ENCODE data around the gene TRMT1.

The TRMT1 gene

DNA sequence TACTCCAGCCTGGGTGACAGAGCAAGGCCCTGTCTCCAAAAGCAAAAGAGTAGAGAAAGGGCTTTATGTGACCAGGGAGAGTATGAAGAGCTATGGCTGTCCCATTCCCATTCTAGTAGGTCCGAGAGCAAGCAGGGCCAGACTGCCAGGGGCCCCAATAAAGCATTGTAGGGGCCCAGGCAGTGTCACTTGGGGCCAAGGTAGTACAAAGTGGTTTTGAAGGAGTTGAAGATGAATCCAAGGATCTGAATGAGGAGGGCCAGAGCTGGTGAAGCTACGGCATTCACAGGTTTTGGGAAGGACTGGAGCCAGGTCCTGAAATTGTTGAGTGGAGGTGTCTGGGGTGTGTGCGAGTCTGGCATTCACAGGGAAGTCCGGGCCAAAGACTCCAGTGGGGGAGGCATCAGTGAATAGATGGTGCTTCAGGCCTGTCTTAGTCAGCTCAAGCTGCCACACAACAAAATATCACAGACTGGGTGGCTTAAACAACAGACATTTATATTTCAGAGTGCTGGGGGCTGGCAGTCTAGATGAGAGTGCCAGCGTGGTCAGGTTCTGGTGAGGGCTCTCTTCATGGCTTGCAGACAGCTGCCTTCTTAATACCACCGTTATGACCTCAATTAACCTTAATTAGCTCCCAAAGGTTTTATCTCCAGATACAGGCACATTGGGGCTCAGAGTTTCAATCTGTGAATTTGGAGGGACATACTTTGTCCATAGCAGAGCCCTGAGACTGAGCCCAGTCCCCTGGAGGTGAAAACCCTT lies 11.5 kb upstream of the TRMT1 start:
- FAIRE-seq (no peak), DNase-seq (ENCODE audit: insufficient read length, low spot score) (no peak)

DNA sequence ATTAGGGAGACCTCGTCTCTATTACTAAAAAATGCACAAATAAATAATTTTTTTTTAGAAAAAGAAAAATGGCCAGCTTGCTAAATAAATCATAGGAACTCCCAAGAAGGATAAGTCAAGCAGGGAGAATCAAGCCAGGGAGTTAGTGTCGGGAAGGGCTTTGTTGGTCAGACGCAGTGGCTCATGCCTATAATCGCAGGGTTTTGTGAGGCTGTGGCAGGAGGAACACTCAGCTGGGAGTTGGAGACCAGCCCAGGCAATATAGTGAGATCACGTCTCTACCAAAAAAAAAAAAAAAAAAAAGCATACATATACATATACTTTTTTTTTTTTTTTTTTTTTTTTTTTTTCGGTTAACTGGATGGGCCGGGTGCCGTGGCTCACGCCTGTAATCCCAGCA lies 10.5 kb upstream of the TRMT1 start:
- FAIRE-seq (no peak), DNase-seq (ENCODE audit: insufficient read length, low spot score) (no peak)

DNA sequence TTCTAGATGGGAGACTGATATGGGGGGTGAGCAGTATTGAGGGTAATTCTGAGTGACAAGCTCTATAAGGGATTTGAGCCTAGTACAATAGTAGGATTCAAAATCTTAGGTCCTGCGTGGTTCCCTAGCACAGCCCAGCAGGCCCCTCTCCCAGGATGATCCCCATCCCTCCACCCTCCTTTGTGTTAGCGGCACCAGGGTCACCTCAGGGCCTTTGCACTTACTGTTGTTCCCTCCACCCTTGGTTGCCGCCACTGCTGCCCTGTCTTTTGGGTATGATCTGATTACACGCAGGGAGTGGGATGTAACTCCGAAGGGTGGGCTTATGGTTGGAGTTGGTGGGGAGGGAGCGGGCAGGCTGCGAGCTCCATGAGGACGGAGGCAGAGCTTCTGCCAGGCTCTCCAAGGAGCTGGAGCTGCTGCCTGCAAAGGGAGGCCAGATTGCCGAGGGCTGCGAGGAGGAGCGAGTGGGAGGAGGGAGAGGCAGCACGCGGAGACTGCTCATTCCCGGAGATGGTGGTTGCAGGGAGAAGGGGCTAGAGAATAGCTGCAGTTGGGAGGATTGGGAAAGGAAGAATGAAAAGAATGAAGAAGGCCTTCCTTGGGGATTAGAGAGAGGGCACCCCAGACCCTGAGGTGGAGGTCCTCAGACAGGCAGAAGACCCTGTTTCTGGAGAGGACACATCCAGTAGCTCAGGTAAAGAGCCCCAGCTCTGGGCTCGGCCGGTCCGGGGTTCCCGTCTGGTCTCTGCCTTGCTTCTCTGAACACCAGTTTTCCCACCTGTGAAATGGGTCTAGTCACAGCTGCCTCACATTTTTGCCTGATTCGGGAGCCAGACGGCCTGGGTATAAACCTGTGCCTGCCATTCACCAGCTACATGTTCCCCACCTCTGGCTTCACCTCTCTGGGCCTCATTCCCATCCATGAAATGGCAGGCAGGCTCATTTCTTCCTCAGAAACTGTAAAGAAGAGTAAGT lies 6.7 kb upstream of the TRMT1 start:
- FAIRE-seq (no peak), DNase-seq (ENCODE audit: insufficient read length, low spot score) (no peak)

DNA sequence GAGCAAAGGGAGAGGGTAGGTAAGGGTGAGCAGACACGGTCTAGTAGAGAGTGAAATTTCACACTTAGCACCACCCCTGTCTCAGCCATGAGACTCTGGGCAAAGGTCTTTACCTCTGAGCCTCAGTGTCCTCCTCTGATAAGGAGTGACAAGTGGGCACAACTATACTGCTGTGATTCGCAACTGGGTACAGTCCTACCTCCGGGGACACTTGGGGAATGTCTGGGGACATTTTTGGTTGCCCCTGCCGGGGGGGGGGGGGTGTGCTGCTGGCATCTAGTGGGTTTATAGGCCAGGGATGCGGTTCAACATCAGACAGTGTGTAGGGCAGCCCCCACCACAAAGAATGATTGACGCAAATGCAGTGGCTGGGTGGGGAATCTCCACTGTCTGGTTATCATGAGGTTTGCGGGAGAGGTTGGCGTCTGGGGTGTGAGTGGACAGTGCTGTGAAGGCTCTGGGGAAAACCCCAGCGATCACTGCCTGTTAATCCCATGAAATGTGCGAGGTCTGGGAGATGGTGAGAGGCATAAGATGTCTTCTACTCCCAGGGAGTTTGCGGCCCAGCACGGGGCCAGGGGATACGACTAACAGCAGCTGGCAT lies 5.8 kb upstream of the TRMT1 start:
- no peak for FAIRE-seq

DNA sequence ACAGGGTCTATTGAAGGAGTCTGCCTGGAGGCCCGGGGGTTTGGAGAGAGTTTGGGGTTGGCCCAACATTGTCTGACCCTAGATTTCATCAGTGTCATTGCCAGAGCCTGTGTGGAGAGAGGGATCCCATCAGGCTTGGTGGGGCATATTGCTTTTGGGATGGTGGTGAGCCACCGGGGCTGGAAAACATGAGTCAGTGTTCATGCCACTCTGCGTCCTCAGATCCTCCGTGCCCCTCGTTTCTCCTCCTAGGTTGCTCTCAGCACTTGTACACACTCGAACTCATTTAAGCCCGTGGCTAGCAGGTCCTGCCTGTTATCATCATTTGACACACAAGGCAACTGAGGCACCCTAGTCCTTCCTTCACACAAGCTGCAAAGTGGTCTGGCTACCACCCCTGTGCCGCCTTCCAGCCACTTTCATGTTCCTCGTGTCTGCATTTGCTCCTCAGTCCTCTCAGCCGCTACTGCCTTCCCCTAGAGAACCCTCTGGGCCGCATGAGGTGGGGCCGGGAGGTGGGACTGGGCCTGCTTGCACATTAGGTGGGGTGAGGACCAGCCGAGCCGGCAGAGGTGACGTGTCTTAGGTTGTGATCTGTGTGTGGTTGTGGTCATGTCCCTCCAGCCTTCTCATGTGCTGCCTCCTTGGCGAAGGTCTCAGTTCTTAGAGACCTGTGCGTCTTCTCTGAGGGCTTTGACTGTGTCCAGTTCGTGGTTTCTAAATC lies 5.2 kb upstream of the TRMT1 start:
- no peak for DNase-seq (ENCODE audit: insufficient read length, low spot score)
- no peak for FAIRE-seq

More for the DNA sequence above, 5.8 kb upstream of the TRMT1 start:
- DNase-seq (ENCODE audit: insufficient read length, low spot score): no peak

DNA sequence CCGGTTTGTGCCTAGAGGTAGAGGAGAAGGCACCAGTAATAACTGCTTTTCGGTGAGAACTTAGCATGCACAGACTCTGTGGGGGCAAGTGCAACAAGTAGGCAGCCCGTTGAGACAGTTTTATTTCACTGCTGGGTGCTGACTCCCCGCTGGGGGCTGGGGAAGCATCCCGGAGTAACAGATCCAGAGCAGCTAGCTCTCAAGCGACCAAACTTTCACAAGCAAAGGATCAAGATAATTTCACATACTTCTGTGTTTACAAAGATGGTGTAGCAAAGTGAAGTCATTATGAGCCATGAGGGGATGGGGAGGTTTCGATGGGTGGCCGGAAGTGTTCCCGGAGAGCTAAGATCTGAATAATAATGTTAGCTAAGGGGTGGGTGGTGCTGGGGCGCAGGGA lies 4.3 kb upstream of the TRMT1 start:
- DNase-seq (ENCODE audit: insufficient read length, low spot score): no peak
- no peak for FAIRE-seq

DNA sequence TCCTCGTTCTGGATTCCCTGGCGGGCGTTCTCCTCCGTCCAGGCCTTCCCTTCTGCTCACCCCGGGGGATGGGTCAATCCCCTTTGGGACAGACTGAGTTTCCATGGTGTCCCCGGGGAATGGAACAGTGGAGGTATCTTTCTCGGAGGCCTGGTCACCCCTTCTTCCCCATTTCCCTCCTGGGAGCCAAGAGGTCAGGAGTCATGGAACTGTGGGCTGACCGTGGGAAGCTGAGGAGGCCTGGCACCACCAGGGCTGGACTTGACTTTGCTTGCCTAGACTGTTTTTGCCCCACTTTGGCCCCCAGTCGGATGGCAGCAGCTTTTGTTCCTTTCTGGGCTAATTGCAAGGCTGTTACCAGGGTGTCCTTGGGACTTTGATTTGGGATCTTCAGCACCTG lies 3.5 kb upstream of the TRMT1 start:
- DNase-seq (ENCODE audit: insufficient read length, low spot score) (no peak), FAIRE-seq (no peak)

DNA sequence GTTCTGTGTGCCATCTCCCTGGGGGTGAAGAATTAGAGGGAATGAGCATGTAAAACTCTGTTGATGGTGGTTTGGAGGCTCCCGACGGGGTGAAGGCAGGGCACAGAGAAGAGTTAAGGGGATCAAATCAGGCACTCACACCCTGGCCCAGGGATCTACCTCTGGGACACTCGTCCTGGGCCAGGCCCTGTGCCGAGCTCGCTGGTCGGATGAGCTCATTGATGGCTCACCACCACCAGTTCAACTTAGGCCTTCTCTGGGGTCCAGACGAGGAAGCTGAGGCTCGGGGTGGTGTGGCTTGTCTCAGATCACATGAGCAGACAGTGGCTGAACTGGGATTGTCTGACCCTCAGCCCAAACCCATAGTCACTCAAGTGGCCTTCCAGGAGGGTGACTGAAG lies 3.1 kb upstream of the TRMT1 start:
- no peak for FAIRE-seq
- no peak for DNase-seq (ENCODE audit: insufficient read length, low spot score)

DNA sequence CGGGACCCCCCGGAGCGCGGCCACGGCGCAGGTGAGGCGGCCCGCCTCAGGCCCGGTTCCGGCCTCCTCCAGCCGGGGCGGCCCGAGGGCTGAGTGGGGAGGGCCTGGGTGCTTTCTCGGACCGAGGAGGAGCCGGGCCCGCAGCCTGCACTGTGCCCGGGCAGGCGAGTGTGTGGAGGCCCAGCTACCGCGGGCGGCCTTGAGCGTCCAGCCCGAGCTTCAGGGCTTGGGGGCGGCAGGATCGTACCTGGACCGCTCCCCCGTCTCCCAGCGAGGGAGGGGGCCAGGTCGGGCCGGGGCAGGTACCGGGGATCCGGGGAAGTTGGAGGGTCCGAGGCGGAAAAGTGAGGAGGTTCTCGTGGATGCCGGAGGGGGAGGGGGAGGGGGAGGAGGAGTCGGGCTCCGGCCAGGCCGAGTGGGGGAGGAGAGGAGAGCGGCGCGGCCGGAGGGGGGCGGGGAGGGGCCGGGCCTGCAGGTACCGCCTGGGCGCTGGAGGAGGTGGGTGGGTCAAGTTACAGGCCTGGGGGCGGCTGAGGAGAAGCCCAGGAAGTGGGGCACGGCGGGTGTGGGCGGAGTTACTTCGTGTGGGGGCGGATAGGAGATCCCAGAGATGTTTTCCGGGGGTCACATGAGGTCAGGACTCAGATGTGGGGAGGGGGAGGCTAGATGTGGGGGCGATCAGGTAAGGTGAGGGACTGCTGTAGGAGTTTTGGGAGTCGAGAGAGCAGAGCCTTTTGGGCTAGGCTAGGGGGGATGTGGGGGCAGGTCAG lies 2.1 kb upstream of the TRMT1 start:
- no peak for DNase-seq (ENCODE audit: insufficient read length, low spot score)
- FAIRE-seq: peak; percentile 35

DNA sequence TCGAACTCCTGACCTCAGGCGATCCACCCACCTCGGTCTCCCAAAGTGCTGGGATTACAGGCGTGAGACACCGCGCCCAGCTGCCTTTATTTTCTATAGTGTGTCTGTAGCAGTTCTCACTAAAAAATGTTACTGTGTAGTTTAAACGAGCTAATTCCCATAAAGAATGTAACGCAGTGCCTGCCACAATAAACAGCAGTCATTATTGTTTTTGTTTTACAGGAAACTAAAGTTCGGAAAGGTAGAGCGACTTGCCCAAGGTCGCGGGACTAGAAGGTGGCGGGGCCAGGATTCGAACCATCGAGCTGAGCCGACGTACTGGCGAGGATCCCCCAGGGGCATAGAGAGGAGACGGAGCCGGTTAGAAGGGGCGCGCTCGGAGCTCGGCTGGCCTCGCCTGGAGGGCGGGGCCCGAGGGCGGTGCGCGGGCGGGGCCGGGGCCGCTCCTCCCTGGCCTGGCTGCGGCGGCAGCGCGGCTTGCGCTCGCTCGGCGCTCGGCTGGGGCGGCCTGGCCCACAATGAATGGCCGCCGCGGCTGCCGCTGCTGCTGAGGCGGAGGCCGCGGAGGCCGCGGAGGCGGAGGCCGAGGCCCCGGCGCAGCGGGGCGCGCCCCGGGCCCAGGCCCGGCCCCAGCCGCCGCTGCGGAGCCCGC lies 1.4 kb upstream of the TRMT1 start, which contains the start of gene NACC1:
Gene NACC1, plus strand, starts transcription at position 493 of the 652 bp plus-strand sequence. CDS start 16,944 bp downstream, outside the sequence.
- FAIRE-seq (peak; percentile 83), DNase-seq (ENCODE audit: insufficient read length, low spot score) (peak; percentile 99)

DNA sequence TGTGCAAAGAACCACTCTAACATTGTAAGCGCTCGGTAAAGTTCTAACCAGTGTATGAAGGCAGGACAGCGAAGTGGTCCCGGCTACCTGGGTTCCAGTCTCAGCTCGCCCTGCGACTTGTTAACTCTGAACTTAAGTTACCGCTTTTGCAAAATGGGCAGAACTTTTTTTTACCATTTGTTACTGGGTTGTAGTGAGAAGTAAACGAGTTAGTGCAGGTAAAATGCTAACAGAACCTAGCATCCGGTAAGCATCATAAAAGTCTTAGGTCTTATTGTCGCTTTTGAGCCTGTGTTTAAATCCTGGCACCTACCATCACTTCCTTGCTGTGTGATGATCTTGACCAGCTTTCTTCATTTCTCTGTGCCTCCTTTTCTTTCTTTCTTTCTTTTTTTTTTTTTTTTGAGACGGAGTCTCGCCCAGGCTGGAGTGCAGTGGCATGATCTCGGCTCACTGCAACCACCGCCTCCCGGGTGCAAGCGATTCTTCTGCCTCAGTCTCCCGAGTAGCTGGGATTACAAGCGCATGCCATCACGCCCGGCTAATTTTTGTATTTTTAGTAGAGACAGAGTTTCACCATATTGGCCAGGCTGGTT lies 734 bp upstream of the TRMT1 start:
- FAIRE-seq: no peak
- DNase-seq (ENCODE audit: insufficient read length, low spot score): no peak

DNA sequence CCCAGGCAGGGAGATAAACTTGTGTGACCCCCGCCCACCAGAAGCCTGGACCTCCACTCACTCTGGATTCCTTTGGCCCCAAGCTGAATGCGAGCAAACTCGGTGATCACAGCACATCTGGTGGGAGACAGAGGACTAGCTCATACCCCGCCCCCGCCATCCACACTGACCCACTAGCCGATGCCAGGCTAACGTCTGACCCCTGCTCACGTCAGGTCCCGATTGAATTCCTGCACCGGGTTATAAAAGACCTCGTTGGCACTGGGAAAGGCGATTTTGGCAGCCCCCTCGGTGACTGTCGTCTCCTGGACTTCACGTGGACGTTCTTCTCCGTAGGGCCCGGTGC lies 631 bp downstream of the TRMT1 start:
- FAIRE-seq (no peak), DNase-seq (ENCODE audit: insufficient read length, low spot score) (no peak)

DNA sequence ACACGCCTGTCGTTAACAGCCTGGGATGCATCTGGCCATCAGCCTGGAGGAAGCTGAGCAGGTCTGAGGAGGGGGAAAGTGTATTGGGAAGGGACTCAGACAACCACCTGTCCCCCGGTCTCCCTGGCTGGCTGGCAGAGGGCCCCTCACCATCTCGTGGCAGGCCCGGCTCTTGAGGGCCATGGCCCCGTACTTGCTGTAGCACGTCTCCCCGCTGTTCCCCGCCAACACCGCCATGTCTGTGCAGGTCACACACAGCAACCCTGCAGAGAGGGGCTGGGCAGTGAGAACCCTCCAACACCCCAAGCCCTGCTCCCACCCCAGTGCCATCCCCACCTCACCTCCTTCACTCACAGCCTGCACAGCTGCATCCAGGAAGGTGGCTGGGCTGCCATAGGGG lies 4.0 kb downstream of the TRMT1 start:
- no peak for DNase-seq (ENCODE audit: insufficient read length, low spot score)
- no peak for FAIRE-seq

DNA sequence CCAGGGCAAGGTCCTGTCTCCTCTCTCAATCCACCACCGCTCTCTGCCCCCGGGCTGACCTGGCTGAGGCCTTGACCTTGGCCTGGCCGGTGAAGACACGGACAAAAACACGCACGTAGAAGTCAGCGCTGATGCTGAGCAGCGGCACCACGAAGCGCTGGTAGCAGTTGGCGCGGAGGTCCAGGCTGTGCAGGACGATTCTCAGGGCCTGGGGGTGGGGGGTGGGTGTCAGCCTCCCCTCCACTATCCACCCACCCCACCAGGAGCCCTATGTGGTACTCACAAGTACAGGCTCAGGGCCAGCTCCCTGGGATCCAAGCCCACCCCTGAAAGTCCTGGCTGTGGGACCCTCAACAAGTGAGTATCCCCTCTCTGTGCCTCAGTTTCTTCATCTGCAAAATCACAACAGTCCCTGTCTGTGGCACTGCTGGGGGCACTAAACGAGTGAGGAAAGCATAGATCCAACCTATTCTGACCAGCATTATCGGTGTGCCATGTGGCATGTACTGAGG lies 6.4 kb downstream of the TRMT1 start:
- no peak for FAIRE-seq

DNA sequence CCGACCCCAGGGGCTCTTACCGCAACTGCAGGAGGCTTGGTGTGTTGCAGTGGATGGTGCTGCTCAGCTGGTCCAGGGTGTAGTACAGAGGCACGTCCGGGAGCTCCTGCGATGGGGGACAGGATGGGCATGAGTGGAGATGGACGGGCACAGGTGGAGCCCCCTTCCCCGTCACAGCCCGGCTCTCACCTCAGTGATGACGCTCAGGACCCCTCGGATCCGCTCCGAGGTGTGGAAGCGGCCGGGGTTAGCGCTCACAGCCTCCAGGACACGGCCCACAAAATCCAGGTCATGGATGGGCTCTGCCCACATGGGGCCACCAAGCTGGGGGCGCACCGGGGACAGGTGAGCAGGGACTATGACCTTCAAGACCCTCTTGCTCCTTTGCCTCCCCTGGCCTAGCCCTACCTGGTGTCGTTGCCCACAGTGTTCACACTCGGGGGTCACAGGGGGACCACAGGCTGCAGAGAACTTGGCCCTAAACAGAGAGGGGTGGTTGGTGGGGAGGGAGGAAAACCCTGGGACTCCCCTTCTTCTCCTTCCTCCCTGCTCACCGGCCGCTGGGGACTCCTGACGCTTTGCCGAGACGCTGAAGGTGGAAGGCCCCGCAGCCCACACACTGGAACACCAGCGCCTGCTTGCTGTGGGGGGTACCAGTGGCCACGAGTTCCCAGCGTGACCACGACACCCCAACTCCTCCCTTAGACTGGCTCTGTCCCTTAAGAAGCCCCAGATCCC lies 7.0 kb downstream of the TRMT1 start:
- DNase-seq (ENCODE audit: insufficient read length, low spot score) (no peak), FAIRE-seq (no peak)

More for the DNA sequence above, 6.4 kb downstream of the TRMT1 start:
- DNase-seq (ENCODE audit: insufficient read length, low spot score): no peak

DNA sequence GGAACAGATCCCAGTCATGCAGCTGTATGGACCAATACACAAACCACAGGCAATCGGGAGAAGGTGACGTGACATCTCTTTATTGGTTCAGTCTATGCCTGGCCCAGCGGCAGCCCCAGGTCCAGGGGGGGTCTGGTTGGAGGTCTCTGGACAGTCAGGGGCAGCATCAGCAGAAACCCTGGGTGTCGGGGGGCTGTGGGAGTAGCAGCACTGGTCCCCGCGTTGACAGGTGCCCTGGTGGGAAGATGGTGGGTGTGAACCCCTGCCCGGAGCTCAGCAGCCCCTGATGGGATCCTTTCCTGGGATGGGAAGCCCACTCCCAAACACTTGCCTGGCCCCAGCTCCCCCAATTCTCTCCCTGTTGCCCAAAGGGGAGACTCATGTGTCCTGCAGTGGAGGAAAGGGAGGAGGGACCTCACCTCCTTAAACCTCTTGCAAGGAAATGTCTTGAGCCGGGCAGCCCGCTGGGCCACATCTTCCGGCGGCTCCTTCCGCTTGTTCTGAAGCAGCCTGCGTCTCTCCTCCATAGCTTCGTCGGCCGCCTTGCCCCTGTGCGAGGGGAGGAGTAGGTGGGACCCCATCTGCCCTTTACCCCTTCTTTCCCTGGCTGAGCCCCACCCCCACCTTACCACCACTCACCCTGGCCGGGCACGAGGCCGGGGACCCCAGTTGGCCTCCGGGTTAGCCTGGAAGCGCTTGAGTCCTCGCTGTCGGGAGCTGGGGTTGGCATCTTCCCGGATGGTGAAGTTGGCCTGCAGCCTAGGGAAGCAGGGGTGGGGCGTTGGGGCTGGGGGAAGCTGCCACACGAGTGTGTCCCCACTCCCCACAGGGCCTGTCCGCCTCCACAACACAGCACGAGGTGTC lies 11.5 kb downstream of the TRMT1 start:
- FAIRE-seq (peak; percentile 84), DNase-seq (ENCODE audit: insufficient read length, low spot score) (no peak)

DNA sequence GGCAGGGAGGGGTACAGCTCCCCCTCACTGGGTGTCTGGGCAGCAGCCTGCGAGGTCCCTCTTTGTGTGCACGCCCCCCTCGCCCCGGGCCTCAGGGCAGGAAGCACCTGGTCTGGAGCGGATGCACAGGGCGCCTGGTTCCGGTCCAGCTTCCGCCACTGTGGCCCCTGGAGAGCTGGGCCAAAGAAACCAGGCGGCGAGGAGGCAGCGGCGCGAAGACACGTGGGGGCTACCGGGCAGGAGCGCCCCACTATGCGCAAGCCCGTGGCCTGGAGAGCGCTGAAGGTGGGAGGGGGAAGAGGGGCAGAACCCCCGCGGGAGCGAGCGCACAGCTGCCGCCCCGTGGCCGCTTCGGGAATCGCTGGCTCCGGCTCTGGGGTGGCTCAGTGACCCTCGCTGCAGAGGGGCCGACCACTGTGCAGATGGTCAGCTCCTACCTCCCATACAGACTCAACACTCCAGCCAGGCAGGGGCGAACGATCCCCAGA lies 12.1 kb downstream of the TRMT1 start:
- FAIRE-seq: peak; percentile 87
- no peak for DNase-seq (ENCODE audit: insufficient read length, low spot score)

Data from GM19239 (cell line).